ENCODE results near the gene BOD1L1. TPM values are rescaled to one million over a fixed set of nuclear protein-coding genes. Genes with fewer than 3 reads are reported as not detected.

Gene BOD1L1
- total and polyA plus RNA-seq, 2 of the 8 experiments (the other 6 are each of a cell fraction or from before 2014, with no cell fraction given) = 6.8 to 39.3 TPM

GRCh38 chr4:13626492-13627177, 890 bp downstream of the BOD1L1 start (continued):
- TF ChIP-seq CTCF (IDR thresholded peaks at IDR 0.05; ENCODE audit: control extremely low read depth in 1 of 3, insufficient read depth in 1 of 3, low read depth in 1 of 3, low read length in 3 of 3) (no peak), CREB1 (IDR thresholded peaks at IDR 0.05) (no peak), SP1 (IDR thresholded peaks at IDR 0.05; ENCODE audit: low read depth, low read length) (no peak)

Data from H1 (cell line).